Right lobe of liver (tissue), 6 donors: ENCODE results near the gene SSBP3. TPM values are rescaled to one million over a fixed set of nuclear protein-coding genes. Genes with fewer than 3 reads are reported as not detected.

Source experiments
- ATAC-seq, 4 donors: fragments of 200-7000 bp; cut with Tn5 transposase; one replicate each; pipeline ENCODE4 v1.9.1; 2020; ENCODE audit warnings: mild to moderate bottlenecking in 4 of 4, moderate library complexity in 4 of 4
- DNase-seq, 3 donors: peaks; one replicate each; pipeline ENCODE4 v3.0.0-alpha.2; 2020
- H3K27ac ChIP-seq, 3 donors: fragments of 200-600 bp; one replicate each; pipeline ENCODE4 v1.8.0; 2022
- H3K27me3 ChIP-seq, 2 donors: fragments of 200-600 bp; one replicate each; pipeline ENCODE4 v1.8.0; 2022
- H3K36me3 ChIP-seq, 4 donors: fragments of 200-600 bp; sonication (generic) in 1 of 4; one replicate each; pipeline versions ENCODE4 v1.5.1 to v1.8.0; 2017 to 2022; ENCODE audit warnings: control low read depth in 1 of 4
- H3K4me1 ChIP-seq, 4 donors: fragments of 200-600 bp; sonication (generic) in 1 of 4; one replicate each; pipeline versions ENCODE4 v1.5.1 to v1.8.0; 2017 to 2022; ENCODE audit warnings: control low read depth in 1 of 4
- H3K4me3 ChIP-seq, 3 donors: fragments of 200-600 bp; one replicate each; pipeline ENCODE4 v1.8.0; 2022
- H3K9me3 ChIP-seq, 4 donors: fragments of 200-600 bp; sonication (generic) in 1 of 4; one replicate each; pipeline versions ENCODE4 v1.5.1 to v1.8.0; 2017 to 2022; ENCODE audit warnings: control low read depth in 1 of 4
- POLR2A ChIP-seq: fragments of 450-650 bp; IDR thresholded peaks from one replicate; pipeline ENCODE4 v1.6.1; 2017; ENCODE audit warnings: antibody characterized with exemption, mild to moderate bottlenecking
- WGBS: methylation state at CpG from one replicate; pipeline ENCODE4 v1.1.6; 2018; ENCODE audit warnings: low coverage, low lambda C conversion rate; ENCODE audit not compliant: insufficient coverage; ENCODE audit errors: missing lambda C conversion rate; 5-methylcytosine and 5-hydroxymethylcytosine counted together
- intact Hi-C, 2 donors: fragments of 100-400 bp; cut with DNase I; formaldehyde crosslinking; loops; one replicate each; pipeline versions ENCODE4 v1.11.2 to v1.14.1; 2022
- total RNA-seq, 6 experiments: library from RNA; depleted of rRNA in 2 of 6; stranded (reverse); fragments of >200 nt in 2 of 6; fragmentation: NEBNext Ultra II Directional in 3 of 6; extraction: Animal tissue kit (Norgen Biotek cat#: 25700) in 3 of 6; gene quantifications; one replicate each; pipeline versions ENCODE4 v1.1.0 to v1.2.4, GENCODE V29; 2016 to 2023
- TF ChIP-seq, protein P1 (sequence below), 4 donors: fragments of 200-600 bp in 3 of 4; fragments of 450-650 bp in 1 of 4; IDR thresholded peaks; one replicate each; pipeline versions ENCODE4 v1.5.1 to v1.8.0; 2016 to 2022; ENCODE audit warnings: antibody characterized with exemption in 4 of 4, mild to moderate bottlenecking in 2 of 4
- donor health status: DM: no; HTN: yes; CAD: no.
- donor health status: DM: no; HTN: no; CAD: no.
- donor health status: DM: no; HTN: no; CAD: no.
- donor health status: DM: no; HTN: yes; CAD: no.
- donor health status: DM: no; HTN: yes; CAD: no.

The SSBP3 gene
- total RNA-seq, 6 experiments from 2014 or later: 19.4 to 34.1 (median 24.4) TPM

DNA sequence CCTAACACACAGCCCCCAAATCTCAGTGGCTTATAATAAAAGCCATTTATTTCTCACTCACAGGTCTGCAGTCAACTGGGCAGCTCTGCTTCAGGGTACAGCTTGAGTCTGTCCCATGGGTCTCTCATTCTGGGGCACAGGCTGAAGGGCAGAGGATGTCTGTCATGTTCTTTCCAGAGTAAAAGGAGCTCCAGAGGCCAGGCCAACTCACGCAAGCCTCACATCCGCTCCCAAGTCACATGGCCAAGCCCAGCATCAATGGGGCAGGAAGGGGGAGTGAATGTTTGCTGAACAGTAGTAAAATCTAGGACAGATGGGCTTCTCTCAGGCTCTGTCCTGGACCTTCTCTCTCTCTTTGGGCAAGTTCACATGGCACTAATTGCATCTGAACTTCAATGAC lies 7.1 kb upstream of the SSBP3 start:
- no peaks in the 10 kb centered on the region for H3K9me3 ChIP-seq
- H3K36me3 ChIP-seq: no peaks in the 10 kb centered on the region
- intact Hi-C loops: loop anchor here in 1 of 2 donors (5.0 kb wide), 1 partner anchor 69 kb away; no protein-coding TSS in a partner anchor
- ATAC-seq (peak; percentile 58 to 78 (median 70)), DNase-seq (peak in 1 of 3 donors; percentile 47)
- no peaks in the 10 kb centered on the region for H3K27me3 ChIP-seq
- TF ChIP-seq, protein P1, sequence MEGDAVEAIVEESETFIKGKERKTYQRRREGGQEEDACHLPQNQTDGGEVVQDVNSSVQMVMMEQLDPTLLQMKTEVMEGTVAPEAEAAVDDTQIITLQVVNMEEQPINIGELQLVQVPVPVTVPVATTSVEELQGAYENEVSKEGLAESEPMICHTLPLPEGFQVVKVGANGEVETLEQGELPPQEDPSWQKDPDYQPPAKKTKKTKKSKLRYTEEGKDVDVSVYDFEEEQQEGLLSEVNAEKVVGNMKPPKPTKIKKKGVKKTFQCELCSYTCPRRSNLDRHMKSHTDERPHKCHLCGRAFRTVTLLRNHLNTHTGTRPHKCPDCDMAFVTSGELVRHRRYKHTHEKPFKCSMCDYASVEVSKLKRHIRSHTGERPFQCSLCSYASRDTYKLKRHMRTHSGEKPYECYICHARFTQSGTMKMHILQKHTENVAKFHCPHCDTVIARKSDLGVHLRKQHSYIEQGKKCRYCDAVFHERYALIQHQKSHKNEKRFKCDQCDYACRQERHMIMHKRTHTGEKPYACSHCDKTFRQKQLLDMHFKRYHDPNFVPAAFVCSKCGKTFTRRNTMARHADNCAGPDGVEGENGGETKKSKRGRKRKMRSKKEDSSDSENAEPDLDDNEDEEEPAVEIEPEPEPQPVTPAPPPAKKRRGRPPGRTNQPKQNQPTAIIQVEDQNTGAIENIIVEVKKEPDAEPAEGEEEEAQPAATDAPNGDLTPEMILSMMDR (IDR thresholded peaks at IDR 0.05): no peak
- TF ChIP-seq POLR2A: no peak
- WGBS: no CpG with 5 or more reads among the region's 2 CpGs
- H3K4me3 ChIP-seq: no peak overlapping the region
- H3K27ac ChIP-seq: peak overlapping the region in 2 of 3 donors; percentile 8 to 43
- H3K4me1 ChIP-seq: peaks cover 0 to under 1% (median 0%) of the 10 kb centered on the region in 4 donors

DNA sequence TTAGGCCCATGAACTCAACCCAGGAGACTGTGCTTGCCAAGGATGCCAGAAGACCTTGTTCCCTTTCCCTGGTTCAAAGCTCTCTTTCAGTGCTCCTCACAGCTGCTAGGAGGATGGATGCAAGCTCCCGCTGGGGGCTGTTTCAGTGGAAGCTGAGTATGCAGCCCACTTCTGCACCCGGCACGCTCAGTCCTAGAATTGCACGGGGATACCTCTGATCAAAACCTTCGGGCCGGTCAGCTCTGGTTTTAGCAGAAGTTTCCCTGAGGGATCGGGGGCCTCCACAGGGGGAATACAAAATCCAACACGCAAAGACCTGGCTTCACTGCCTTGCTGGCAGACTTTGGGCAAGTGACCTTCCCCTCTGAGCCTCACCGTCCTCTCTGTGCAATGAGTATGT lies 4.2 kb upstream of the SSBP3 start:
- intact Hi-C loops: loop anchor here in 1 of 2 donors (5.0 kb wide), 1 partner anchor 72 kb away; no protein-coding TSS in a partner anchor
- no peak for ATAC-seq

DNA sequence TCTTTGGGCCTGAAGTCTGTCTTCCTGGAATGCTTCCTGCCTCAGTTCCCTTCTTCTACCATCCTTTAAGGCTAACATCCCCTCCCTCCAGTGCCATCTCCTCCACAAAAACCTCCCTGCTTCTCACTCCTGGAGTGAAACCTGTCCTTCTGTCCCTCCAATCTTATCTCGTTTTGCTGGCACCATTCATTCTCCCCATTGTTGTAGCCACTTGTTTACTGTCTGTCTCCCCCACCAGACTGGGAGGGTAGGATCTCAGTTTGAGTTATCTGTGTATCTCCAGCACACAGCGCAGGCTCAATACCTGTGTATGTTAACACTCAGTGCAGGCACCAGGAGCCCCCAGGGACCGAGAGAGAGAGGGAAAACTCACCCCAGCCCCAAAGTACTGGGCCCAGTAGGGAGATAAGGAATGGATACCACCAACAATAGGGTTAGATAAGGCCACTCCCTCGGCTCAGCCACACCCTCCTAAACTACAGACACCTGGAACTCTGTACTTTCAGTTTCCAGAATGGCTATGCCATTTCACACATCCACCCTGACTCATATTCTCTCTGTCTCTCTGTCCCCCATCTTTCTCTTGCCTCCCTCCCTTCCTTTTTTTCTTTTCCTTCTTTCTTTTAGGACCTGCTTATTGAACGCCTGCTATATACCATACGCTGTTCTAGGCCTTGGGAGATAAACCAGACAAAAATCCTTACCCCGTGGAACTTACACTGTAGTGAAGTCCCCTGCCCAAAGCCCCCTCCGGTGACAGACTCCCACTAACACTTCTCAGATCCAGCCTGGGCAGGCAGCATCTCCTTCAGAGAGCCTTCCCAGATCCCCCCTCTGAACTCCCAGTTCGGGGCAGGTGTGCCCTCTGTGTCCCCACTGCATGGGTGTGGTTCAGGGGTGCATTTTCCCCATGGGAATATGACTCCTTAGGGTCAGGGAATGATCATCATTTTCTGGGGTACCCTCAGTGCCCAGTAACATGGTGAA lies 3.3 kb upstream of the SSBP3 start:
- peaks cover 0 to 8% (median 3%) of the 10 kb centered on the region in 4 donors for H3K4me1 ChIP-seq
- DNase-seq (no peak), ATAC-seq (peak in 1 of 4 donors; percentile 3)
- intact Hi-C loops: loop anchor here (5.0 to 10.0 kb wide), 4 partner anchors 73 to 137 kb away; no protein-coding TSS in a partner anchor
- no peak for TF ChIP-seq POLR2A
- TF ChIP-seq, protein P1 (IDR thresholded peaks at IDR 0.05): no peak
- H3K27ac ChIP-seq: no peak overlapping the region
- no peaks in the 10 kb centered on the region for H3K36me3 ChIP-seq
- H3K9me3 ChIP-seq: no peaks in the 10 kb centered on the region
- no peaks in the 10 kb centered on the region for H3K27me3 ChIP-seq
- no peak overlapping the region for H3K4me3 ChIP-seq
- 77% methylated on average over 6 of the region's 9 CpGs for WGBS

More for the DNA sequence above, 4.2 kb upstream of the SSBP3 start:
- Histone ChIP-seq H3K27me3 (no peaks in the 10 kb centered on the region), H3K4me3 (no peak overlapping the region), H3K9me3 (no peaks in the 10 kb centered on the region), H3K4me1 (peaks cover 0 to 6% (median 2%) of the 10 kb centered on the region in 4 donors), H3K27ac (no peak overlapping the region), H3K36me3 (no peaks in the 10 kb centered on the region)
- WGBS: 98% methylated on average over 7 of the region's 9 CpGs
- no peak for DNase-seq
- no peak for TF ChIP-seq POLR2A
- TF ChIP-seq, protein P1 (IDR thresholded peaks at IDR 0.05): no peak

DNA sequence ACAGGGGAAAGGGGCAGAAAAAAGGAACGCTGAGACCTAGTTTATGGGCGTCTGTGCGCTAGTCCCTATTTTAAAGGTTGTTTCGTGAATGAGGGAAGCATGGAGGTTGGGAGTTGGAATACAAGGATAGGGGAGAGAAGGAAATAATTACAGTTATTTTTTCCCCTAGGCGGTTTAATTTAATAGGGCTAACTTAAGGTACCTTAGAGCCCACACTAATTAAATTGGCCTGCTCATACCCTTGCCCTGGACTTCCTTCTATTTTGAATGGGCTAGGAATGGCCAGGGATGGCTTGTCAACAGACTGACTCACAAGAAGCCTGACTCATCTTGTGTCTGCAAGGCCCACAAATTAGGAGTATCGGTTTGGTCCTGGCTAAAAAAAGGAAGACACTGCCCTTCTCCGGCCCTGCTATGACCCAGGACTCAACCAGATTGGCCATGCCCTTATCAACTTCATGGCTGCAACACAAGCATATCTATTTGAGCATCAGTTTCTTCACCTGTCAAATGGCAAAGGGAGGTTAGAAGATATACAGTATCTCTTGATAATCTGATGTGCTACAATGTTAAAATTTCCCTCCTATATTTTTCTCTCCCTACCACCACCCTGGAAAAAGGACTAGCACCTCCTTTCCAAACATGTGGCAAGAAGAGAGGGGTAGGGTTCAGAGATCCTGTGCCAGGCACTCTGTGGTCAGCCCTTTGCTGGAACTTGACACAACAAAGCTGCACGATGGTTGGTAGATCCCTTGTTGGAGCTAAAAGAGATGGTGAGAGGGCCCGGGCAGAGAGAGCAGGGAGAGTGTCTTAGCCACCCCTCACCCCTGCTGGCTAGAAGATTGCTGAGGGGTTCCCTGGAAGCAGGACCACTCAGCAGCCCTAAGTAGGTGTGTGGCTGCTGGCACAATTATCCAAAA lies 2.2 kb upstream of the SSBP3 start:
- TF ChIP-seq, protein P1 (IDR thresholded peaks at IDR 0.05): no peak
- intact Hi-C loops: loop anchor here (5.0 to 10.0 kb wide), 3 partner anchors 79 to 136 kb away; no protein-coding TSS in a partner anchor
- peaks cover 0 to 8% (median 3%) of the 10 kb centered on the region in 4 donors for H3K4me1 ChIP-seq

More for the DNA sequence above, 2.2 kb upstream of the SSBP3 start:
- no peaks in the 10 kb centered on the region for H3K9me3 ChIP-seq
- no peak overlapping the region for H3K4me3 ChIP-seq
- WGBS: 64% methylated on average over 8 of the region's 9 CpGs
- DNase-seq (no peak), ATAC-seq (peak in 1 of 4 donors; percentile 35)
- H3K36me3 ChIP-seq: no peaks in the 10 kb centered on the region
- peak overlapping the region; percentile 62 to 71 (median 67) for H3K27ac ChIP-seq
- H3K27me3 ChIP-seq: no peaks in the 10 kb centered on the region
